Transverse colon (tissue), 4 donors: ENCODE measurements around the gene ZNF638. TPM values are rescaled to one million over a fixed set of nuclear protein-coding genes. Genes with fewer than 3 reads are reported as not detected.

Source experiments
- DNase-seq: peaks from one replicate; pipeline ENCODE4 v3.0.0-alpha.2; 2019
- H3K27ac ChIP-seq, 4 donors: fragments of 200-600 bp; sonication (generic); 2 replicates each; pipeline ENCODE4 v1.5.1; 2016 to 2018; ENCODE audit warnings: inconsistent platforms in 4 of 4
- H3K27me3 ChIP-seq: fragments of 200-600 bp; sonication (generic); 2 replicates; pipeline ENCODE4 v1.5.1; 2017; ENCODE audit warnings: inconsistent platforms
- H3K36me3 ChIP-seq, 4 donors: fragments of 200-600 bp; sonication (generic); 2 replicates each; pipeline ENCODE4 v1.5.1; 2017 to 2019; ENCODE audit warnings: inconsistent platforms in 4 of 4
- H3K4me1 ChIP-seq, 4 donors: fragments of 200-600 bp; sonication (generic); 2 replicates each; pipeline ENCODE4 v1.5.1; 2017 to 2020; ENCODE audit warnings: inconsistent platforms in 4 of 4
- H3K4me3 ChIP-seq, 4 donors: fragments of 200-600 bp; sonication (generic); 1 replicate in 1 of 4; 2 replicates in 3 of 4; pipeline versions ENCODE4 v1.5.1 to v1.6.1; 2017 to 2019; ENCODE audit warnings: inconsistent platforms in 4 of 4
- H3K9me3 ChIP-seq, 2 donors: fragments of 200-600 bp; sonication (generic); 2 replicates each; pipeline ENCODE4 v1.5.1; 2017 to 2019; ENCODE audit warnings: inconsistent platforms in 2 of 2
- CTCF ChIP-seq, 5 experiments: fragments of 200-600 bp in 3 of 5; fragments of 450-650 bp in 2 of 5; sonication (generic) in 3 of 5; IDR thresholded peaks; 1 replicate in 2 of 5; 2 replicates in 3 of 5; pipeline ENCODE4 v1.5.1; 2016 to 2017; ENCODE audit warnings: antibody characterized with exemption in 5 of 5, inconsistent platforms in 3 of 5, mild to moderate bottlenecking in 2 of 5, moderate library complexity in 1 of 5
- EP300 ChIP-seq: sonication (generic); formaldehyde crosslinking; IDR thresholded peaks from one replicate; pipeline ENCODE4 v1.6.1; 2017; ENCODE audit warnings: antibody characterized with exemption, low read depth
- POLR2A ChIP-seq: fragments of 450-650 bp; IDR thresholded peaks from one replicate; pipeline ENCODE4 v1.6.1; 2016; ENCODE audit warnings: antibody characterized with exemption, mild to moderate bottlenecking, moderate library complexity
- POLR2AphosphoS5 ChIP-seq, 3 donors: sonication (generic); formaldehyde crosslinking; IDR thresholded peaks; one replicate each; pipeline ENCODE4 v1.6.1; 2016; ENCODE audit warnings: antibody characterized with exemption in 3 of 3
- WGBS, 2 donors: methylation state at CpG; one replicate each; pipeline ENCODE4 v1.1.5; 2018; ENCODE audit warnings: low coverage in 1 of 2; 5-methylcytosine and 5-hydroxymethylcytosine counted together
- in situ Hi-C, 4 donors: fragments of 200-750 bp; cut with MboI; loops; one replicate each; pipeline versions ENCODE4 v1.15.0 to v1.15.1; 2017; ENCODE audit warnings: low sequenced_read_pairs in 3 of 4, low pct_ligation_motif_present in 1 of 4, low pct_unique_long_range_greater_than_20kb in 1 of 4
- intact Hi-C: fragments of 100-400 bp; cut with DNase I; formaldehyde crosslinking; loops from one replicate; pipeline ENCODE4 v1.15.1; 2023; ENCODE audit warnings: low total_unique reads
- total RNA-seq, 4 donors: library from RNA; depleted of rRNA; stranded (reverse); fragments of >200 nt; gene quantifications; one replicate each; pipeline ENCODE4 v1.1.0, GENCODE V29; 2016

The ZNF638 gene
- total RNA-seq, 4 donors from 2014 or later = 99.9 to 181 (median 142) TPM

GRCh38 chr2:71468279-71469015 is 136.9 kb downstream of the ZNF638 start:
- in situ Hi-C loops (no loop called here), intact Hi-C loops (no loop called here)
- Histone ChIP-seq H3K36me3 (no peaks in the 10 kb centered on the region), H3K4me1 (peaks cover 0 to 15% (median 7%) of the 10 kb centered on the region in 4 donors), H3K9me3 (no peaks in the 10 kb centered on the region), H3K4me3 (no peak overlapping the region), H3K27ac (no peak overlapping the region), H3K27me3 (peaks cover 55% of the 10 kb centered on the region)
- DNase-seq = no peak
- 62 to 79% methylated on average over 4 to 11 of the region's 11 CpGs for WGBS, 2 donors
- no peak for TF ChIP-seq EP300

DNA sequence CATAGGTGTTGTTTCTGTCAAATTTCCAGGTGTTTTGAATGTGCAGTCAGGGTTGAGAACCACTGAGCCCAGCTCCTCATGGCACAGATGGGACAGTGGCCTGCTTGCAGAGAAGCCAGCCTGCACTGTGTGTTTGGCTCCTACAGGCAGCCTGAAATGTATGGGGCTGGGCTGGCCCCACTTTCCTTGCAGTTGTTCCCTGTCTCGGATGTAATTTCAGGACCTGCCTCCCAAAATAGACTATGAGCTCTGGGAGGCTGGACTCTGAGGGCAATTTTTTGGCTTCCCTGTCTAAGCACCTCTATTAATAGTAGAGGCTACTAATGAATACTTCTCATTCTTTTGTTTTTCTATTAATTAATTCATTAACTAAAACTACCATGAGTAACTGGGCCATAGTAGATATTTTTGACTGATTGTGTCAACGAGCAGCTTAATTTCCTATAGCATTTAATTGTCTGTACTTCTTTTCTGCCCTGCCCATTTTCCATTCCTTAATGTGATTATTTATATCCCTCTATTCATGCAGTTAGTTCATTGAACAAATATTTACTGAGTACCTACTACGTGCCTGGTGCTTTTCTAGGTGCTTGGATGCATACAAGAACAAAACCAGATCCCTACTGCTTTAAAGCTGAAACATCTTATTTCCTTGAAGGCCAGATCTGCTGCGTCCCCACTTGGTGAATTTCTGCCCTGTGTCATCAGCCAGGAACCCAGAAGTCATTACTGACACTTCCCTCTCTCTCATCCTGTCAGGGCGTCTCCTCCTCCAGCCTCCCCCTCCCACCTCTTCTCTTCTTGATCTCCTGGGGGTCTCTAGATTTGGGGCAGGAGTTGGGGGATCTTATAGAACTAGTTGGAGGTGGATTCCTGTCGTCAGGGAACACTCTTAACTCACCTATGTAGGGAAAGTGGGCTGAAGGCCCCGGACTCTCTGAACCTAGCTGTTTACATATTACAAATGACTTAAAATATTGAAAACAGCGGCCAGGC is 138.1 kb downstream of the ZNF638 start:
- Histone ChIP-seq H3K36me3 (no peaks in the 10 kb centered on the region), H3K4me1 (peaks cover 0 to 15% (median 7%) of the 10 kb centered on the region in 4 donors), H3K9me3 (no peaks in the 10 kb centered on the region), H3K27ac (no peak overlapping the region), H3K4me3 (no peak overlapping the region), H3K27me3 (peaks cover 47% of the 10 kb centered on the region)
- in situ Hi-C loops = no loop called here
- TF ChIP-seq POLR2A (no peak), EP300 (no peak), CTCF (IDR thresholded peaks at IDR 0.05) (no peak), POLR2AphosphoS5 (IDR thresholded peaks at IDR 0.05) (no peak)
- no peak for DNase-seq
- 48 to 66% methylated on average over 6 to 8 of the region's 8 CpGs for WGBS, 2 donors
- intact Hi-C loops = no loop called here

GRCh38 chr2:71471276-71471675 is 139.7 kb downstream of the ZNF638 start:
- Histone ChIP-seq H3K4me3 (no peak overlapping the region), H3K27ac (no peak overlapping the region), H3K27me3 (peaks cover 32% of the 10 kb centered on the region), H3K4me1 (peaks cover 0 to 9% (median 3%) of the 10 kb centered on the region in 4 donors), H3K36me3 (no peaks in the 10 kb centered on the region), H3K9me3 (no peaks in the 10 kb centered on the region)
- in situ Hi-C loops = no loop called here
- intact Hi-C loops = no loop called here
- no peak for DNase-seq
- 20% methylated on average over 1 of the region's 1 CpG; no CpG with 5 or more reads in 1 of the 2 donors for WGBS, 2 donors
- no peak for TF ChIP-seq POLR2AphosphoS5 (IDR thresholded peaks at IDR 0.05)
- no peak for TF ChIP-seq CTCF (IDR thresholded peaks at IDR 0.05)
- no peak for TF ChIP-seq POLR2A
- no peak for TF ChIP-seq EP300

DNA sequence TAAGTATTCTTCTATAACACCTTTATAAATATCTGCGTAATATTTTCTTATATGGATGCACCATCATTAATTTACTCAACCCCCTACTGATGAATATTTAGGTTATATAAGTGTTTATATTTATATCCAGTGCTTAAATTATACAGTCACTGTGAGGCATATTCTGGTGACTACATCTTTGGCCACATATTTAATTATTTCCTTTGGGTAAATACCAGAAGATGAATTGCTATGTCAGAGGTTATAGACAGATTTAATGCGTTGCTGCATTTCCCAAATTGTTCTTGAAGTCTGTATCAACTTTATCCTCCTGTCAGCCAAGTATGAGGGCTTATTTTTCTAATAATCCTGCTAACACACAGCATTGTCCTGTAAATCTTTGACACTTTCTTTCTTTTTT is 140.4 kb downstream of the ZNF638 start:
- intact Hi-C loops = no loop called here
- 50 to 62% methylated on average over 2 of the region's 2 CpGs for WGBS, 2 donors

More for the DNA sequence above, 140.4 kb downstream of the ZNF638 start:
- Histone ChIP-seq H3K4me1 (peaks cover 0 to 2% (median 0%) of the 10 kb centered on the region in 4 donors), H3K36me3 (no peaks in the 10 kb centered on the region), H3K4me3 (no peak overlapping the region), H3K27me3 (peaks cover 25% of the 10 kb centered on the region), H3K27ac (no peak overlapping the region), H3K9me3 (no peaks in the 10 kb centered on the region)
- DNase-seq = no peak
- TF ChIP-seq CTCF (IDR thresholded peaks at IDR 0.05) (no peak), POLR2AphosphoS5 (IDR thresholded peaks at IDR 0.05) (no peak), EP300 (no peak), POLR2A (no peak)
- in situ Hi-C loops = no loop called here
